GM19328 (cell line): ENCODE results near the gene HRCT1.
"Not testable (repeated sequence)": the region's sequence is repeated elsewhere in the genome, so short reads cannot be mapped to it uniquely, and the experiment has no call there.

Experiments
- ATAC-seq: cut with Tn5 transposase; IDR thresholded peaks from one replicate; pipeline ENCODE4 v1.9.1; 2021; ENCODE audit warnings: mild to moderate bottlenecking, moderate library complexity; ENCODE audit not compliant: unreplicated experiment

HRCT1 gene

GRCh38 chr9:35905912-35906679 is at the start of gene HRCT1:
Gene HRCT1 (plus strand): TSS chr9:35906202. CDS start chr9:35906288, 86 bp downstream.
- no peak for ATAC-seq

- no peak for ATAC-seq
These were observed 49.8 kb upstream of the HRCT1 start for GRCh38 chr9:35856206-35856605.

- ATAC-seq: no peak
These were observed 49.1 kb upstream of the HRCT1 start for GRCh38 chr9:35856882-35857281.

DNA sequence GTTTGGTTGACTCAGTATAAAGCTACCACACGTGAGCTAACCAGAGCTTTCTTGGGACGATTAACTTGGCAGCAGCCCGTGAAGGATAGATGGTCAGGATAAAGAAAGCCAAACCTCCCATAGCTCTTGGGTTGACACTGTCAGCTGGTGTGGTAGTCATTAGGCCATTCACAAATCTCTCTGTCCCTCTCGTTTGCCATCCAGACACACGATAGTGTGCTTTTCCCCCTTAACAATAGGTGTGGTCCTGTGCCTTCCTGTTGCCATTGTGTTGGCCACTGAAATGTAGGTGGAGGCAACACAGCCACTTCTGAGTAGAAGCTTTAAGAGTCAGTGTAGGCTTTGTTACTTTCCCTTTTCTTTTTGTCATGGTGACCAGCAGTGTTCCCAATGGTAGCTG is 47.5 kb upstream of the HRCT1 start:
- no peak for ATAC-seq

DNA sequence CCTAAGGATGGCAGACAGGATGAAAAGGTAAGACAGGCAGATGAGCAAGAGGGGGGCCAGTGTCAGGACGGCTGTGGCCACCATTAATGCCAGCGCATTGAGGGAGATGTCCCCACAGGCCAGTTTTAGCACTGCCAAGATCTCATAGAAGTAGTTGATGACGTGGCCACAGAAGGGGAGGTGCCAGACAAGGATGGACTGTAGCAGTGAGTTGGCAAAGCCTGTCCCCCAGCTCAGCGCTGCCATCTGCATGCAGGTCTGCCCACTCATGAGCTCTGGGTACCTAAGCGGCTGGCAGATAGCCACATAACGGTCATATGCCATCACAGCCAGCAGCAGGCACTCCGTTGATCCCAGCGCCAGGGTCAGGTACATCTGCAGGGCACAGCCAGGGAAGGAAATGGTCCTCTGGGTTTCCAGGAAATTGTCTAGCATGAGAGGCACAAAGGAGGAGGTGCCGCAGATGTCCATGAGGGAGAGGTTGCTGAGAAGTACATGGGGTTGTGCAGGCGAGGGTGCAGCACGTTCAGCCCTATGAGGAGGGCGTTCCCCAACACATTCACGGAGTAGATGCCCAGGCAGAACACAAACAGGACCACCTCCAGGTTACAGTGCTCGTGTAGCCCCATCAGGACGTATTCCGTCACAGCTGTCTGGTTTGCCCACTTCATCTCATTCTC is 46.6 kb upstream of the HRCT1 start:
- ATAC-seq: no peak

- ATAC-seq: no peak
These were observed 46.0 kb upstream of the HRCT1 start for GRCh38 chr9:35859990-35860339.

GRCh38 chr9:35861161-35861897 is 44.7 kb upstream of the HRCT1 start:
- ATAC-seq: no peak

DNA sequence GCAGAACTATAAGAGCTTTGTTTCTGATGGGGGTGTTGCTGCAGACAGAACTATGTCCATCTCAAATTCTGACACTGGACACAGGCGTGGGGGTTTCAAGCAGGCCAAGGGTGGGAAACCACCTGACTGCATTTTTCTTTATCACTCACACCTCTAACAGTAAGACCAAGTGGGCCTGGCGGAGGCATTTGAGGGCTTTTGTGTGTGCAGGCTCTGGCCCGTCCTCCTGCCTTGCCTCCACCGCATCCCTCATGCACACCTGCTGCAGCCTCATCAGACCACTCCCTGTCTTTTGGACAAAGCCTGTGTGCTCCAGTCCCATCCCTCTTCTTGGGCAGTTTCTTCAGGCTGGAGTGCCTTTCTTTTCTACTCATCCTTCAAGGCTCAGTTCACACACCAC is 43.7 kb upstream of the HRCT1 start:
- no peak for ATAC-seq

DNA sequence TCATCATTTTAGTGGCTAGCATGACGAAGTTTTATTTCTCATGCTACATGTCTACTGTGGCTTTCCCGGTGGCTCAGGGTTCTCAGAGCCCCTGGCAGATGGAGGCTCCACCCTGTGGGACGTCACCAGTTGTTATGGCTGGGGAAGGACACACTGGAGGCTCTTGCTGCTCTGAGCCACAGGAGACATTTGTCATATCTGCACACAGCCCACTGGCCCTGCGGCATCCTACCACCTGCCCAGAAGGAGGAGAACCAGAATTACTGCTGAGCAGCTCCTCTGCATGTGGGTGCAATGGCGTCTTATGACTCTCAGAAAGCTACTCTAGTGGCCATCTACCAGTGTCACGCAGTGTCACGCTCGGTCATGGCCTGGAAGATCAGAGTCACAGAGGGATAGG is 42.4 kb upstream of the HRCT1 start:
- no peak for ATAC-seq

DNA sequence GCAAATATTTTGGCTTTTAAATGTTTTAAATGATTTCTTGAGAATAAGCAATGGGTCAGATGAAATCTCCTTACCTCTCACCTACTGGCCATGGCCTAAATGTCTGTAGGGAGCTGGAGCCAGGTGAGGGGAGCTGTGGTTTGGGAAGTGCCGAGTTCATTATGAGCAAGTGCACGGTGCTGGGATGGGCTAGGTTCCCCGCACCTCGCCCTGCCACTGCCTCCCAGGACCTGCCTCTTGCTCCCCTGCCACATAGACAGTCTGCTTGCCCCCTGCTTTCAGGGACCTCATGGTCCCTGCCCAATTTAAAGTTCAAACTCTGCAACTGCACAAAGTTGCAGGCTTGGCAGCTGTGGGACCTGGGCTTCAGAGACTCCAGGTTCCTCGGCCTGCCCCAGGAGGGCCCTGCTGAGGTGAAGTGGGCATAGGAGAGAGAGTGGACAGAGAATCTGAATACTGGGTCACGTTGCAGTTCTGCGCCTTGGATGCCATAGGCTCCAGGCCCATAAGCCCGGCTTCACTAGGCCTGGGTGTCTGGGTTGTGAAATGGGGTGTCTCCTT is 41.2 kb upstream of the HRCT1 start:
- ATAC-seq: no peak

DNA sequence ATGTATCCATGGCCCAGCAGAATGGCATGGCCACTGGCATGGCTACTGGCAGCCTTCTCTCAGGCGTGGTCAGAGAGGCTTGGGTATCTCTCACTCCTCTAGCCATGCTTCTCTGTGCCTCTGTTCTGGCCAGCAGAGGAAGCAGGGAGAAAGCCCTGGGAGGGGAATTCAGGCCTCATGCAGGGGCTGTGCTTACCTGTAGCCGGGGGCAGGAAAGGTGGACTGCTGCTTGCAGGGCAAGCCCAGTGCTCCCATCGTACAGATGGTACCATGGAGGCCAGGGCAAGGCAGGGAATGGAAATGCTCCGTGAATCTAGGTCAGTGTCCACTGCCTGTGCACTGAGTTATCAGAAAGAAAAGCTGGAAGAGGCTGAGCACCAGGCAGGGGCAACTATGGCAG is 38.5 kb upstream of the HRCT1 start:
- ATAC-seq: no peak

DNA sequence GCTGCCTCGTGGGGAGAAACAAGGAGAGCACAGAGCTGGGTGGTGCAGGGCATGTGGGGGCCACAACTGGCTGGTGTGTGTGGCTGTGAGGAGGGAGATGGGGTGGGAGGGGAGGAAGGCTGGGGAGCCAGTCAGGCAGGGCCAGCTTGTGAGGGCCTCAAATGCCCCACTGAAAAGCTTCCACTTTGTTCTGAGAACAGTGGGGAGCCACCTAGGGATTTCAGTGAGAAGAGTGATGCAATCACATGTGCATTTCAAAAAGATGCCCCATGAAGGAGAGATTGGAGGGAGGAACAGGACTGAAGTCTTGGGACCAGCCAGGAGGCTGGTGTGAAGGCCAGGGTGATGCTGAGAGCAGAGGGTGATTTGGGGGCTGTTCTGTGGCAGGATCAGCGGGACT is 37.1 kb upstream of the HRCT1 start:
- no peak for ATAC-seq

DNA sequence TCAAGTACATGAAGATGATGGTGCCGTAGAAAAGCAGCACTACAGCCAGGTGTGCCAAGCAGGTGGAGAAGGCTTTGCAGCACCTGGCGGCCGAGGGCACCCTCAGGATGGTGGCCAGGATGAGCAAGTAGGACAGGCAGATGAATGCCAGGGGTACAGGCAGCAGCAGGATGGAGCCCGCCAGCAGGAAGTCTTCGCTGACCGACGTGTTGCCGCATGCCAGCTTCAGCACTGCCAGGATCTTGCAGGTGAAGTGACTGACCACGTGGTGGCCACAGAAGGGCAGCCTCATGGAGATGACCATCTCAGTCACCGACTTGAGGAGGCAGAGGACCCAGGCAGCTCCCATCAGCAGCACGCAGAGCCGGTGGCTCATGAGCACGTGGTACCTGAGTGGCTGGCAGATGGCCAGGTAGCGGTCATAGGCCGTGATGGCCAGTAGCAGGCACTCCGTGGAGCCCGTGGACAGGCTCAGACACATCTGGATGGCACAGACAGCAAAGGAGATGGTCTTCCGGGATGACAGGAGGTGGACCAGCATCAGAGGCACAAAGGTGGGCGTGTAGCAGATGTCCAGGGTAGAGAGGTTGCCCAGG is 36.3 kb upstream of the HRCT1 start:
- ATAC-seq: no peak

DNA sequence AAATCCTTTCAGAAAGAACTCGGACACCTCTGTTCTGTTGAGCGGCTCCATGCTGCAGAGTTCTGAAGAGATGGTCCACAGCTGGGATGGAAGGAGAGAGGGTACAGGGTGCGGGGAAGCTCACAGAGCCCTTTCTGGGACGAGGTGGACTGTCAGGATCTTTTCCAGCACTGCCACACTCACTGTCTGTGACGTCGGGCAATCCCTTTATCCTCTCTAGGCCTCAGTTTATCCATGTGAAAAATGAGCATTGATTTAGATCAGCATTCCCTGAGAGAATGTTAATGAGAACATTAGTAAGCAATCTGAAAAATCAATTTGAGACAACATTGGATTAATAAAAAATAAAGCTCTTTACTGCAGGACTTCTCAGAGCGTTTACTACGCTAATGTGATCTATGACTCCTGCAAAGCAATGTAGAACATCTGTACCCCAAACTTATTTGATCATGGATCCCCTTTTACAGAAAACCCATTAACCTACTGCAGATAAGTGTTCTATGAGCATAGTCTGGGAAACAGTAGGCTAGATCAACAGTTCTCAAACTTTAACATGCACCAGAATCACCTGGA is 35.6 kb upstream of the HRCT1 start, which contains the start of gene OR13J1:
Gene OR13J1 (minus strand): TSS at position 51 of the 573 bp plus-strand sequence. CDS start 0 bp downstream, at position 51.
- ATAC-seq: no peak

GRCh38 chr9:35871545-35871944 is 34.5 kb upstream of the HRCT1 start:
- ATAC-seq: no peak

- no peak for ATAC-seq
These were observed 33.5 kb upstream of the HRCT1 start for GRCh38 chr9:35872505-35872904.

DNA sequence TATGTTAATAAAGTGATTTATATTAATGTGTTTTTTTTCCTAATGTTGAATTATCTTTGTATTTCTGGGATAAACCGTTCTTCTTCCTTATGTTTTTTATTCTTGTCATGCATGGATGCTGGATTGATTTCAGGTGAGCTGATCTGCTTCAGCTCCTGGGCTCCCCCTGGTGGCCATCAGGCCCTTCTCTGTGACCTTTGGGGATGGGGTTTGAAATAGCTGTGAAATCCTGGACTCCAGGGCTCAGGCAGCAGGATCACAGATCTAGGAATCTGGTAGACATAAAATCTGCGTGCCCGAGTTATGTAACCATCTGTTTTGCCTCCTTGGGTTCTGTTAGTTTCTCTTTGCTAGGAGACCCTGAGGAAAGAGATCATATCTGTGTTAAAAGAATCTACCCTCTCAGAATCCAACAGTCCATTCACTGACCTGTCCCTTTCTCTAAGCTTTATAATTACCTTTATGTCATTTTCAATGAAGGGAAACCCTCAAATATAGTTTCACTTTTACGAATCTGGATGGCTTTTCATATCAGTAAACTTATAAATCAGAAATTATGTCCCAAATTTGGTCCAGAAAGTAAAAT is 23.6 kb upstream of the HRCT1 start:
- no peak for ATAC-seq

- no peak for ATAC-seq
These were observed 23.0 kb upstream of the HRCT1 start for GRCh38 chr9:35882996-35883395.

DNA sequence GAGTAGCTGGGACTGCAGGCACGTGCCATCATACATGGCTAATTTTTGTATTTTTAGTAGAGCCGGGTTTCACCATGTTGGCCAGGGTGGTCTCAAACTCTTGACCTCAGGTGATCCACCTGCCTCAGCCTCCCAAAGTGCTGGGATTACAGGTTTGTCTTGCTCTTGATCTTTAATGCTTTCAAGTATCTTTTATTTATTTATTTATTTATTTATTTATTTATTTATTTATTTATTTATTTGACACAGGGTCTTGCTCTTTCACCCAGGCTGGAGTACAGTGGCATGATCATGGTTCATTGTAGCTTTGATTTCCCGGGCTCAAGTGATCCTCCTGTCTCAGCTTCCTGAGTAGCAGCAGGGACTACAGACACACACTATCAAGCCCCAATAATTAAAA is 21.1 kb upstream of the HRCT1 start:
- ATAC-seq: not testable (repeated sequence)

DNA sequence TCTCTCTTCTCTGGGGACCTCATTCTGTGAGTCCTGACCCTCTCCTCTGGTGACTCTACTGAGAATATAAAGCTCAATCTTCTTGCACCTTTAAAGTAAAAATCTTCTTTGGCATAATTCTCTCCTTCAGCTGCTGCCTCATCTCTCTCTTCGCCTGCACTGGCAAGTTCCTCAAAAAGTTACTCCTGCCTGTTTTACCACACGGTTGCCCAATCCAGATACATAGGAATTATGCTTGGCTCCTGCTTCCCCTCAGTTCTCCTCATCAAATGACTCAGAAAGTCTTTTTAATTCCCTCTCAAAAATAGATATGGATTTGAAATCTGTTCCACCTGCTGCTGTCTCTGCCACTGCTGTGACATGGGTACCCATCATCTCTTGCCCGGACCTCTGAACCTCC is 14.4 kb upstream of the HRCT1 start:
- no peak for ATAC-seq
